Measurements from ENCODE around the gene TMEM50B. TPM values are rescaled to one million over a fixed set of nuclear protein-coding genes. Genes with fewer than 3 reads are reported as not detected.
A peak's percentile ranks its signal among the peaks of the same experiment; 100 is the strongest.

TMEM50B gene
- total RNA-seq, 1 donor from 2014 or later = 31.0 TPM

DNA sequence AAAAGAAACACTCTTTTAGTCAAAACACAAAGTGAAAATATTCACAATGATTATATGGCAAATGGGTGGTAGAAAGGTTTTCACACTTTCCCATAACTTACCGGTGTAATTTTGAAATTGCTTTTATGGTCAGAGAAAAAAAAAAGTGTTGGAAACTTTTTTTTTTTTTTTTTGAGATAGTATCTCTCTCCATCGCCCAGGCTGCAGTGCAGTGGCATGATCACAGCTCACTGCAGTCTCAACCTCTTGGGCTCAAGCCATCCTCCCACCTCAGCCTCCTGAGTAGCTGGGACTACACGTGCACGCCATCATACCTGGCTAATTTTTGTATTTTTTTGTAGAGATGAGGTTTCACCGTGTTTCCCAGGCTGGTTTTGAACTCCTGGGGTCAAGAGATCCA lies 73.3 kb downstream of the TMEM50B start:
- Mint-ChIP-seq H3K27me3 (ENCODE audit: low read depth) (no peaks in the 10 kb centered on the region), H3K4me1 (ENCODE audit: low read depth) (peaks cover 40% of the 10 kb centered on the region), H3K27ac (ENCODE audit: unreplicated experiment) (no peak overlapping the region), H3K9me3 (ENCODE audit: low read depth) (no peaks in the 10 kb centered on the region), H3K4me3 (ENCODE audit: unreplicated experiment) (no peak overlapping the region), H3K36me3 (ENCODE audit: low read depth) (peaks cover 2% of the 10 kb centered on the region)
- DNase-seq (ENCODE audit: low spot score) = no peak
- TF ChIP-seq CTCF (IDR thresholded peaks at IDR 0.05) = no peak

DNA sequence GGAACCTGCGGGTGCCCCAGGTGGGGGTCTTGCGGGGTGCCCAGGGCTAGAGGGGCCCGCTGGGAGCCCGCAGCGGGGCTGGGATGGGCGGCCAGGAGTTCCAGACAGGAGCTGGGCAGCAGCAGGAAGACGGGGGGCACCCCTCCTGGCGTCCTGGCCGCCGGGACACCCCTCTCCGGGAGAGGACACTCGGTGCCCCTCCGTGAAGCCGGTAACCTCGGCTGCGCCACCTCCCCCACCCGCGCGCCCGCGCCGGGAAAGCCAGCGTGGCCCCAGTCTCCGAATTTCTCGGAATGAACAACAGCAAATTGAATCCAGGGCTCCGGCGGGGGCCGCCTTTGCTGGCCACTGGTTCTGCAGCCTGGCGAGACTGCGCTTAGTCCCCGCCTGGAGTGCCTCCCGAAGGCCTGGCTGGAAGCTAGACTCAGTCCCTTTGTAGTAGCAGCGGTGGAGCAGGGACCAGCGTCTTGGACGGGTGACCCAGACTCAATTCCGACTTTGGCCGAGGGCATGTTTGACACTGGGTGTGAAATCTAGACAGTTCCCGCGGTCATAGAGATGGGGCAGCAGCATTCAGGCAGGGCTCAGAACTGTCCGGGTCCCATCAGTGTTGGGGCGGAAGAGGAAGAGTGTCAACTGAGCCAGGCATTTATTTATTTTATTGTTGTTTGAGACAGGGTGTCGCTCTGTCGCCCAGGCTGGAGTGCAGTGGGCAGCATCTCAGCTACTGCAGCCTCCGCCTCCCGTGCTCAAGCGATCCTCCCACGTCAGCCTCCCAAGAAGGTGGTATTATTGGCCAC lies 75.8 kb downstream of the TMEM50B start:
- peak overlapping the region; percentile 92 for H3K27ac Mint-ChIP-seq (ENCODE audit: unreplicated experiment)
- DNase-seq (ENCODE audit: low spot score) = no peak
- peaks cover 50% of the 10 kb centered on the region for H3K4me1 Mint-ChIP-seq (ENCODE audit: low read depth)
- peak; percentile 16 for TF ChIP-seq CTCF (IDR thresholded peaks at IDR 0.05)
- H3K27me3 Mint-ChIP-seq (ENCODE audit: low read depth) = no peaks in the 10 kb centered on the region
- H3K36me3 Mint-ChIP-seq (ENCODE audit: low read depth) = peaks cover 2% of the 10 kb centered on the region
- H3K9me3 Mint-ChIP-seq (ENCODE audit: low read depth) = no peaks in the 10 kb centered on the region
- H3K4me3 Mint-ChIP-seq (ENCODE audit: unreplicated experiment) = peak overlapping the region; percentile 93

- H3K4me3 Mint-ChIP-seq (ENCODE audit: unreplicated experiment) = peak within 1 kb of the TSS; percentile 93
- H3K4me1 Mint-ChIP-seq (ENCODE audit: low read depth) = peaks cover 51% of the 10 kb centered on the region
- H3K9me3 Mint-ChIP-seq (ENCODE audit: low read depth) = no peaks in the 10 kb centered on the region
- DNase-seq (ENCODE audit: low spot score) = no peak
- peaks cover 2% of the 10 kb centered on the region for H3K36me3 Mint-ChIP-seq (ENCODE audit: low read depth)
- no peaks in the 10 kb centered on the region for H3K27me3 Mint-ChIP-seq (ENCODE audit: low read depth)
- no peak for TF ChIP-seq CTCF (IDR thresholded peaks at IDR 0.05)
- H3K27ac Mint-ChIP-seq (ENCODE audit: unreplicated experiment) = peak within 1 kb of the TSS; percentile 92
These were observed 76.5 kb downstream of the TMEM50B start, which contains the start of gene IFNGR2 for GRCh38 chr21:33403128-33403785. Gene IFNGR2, plus strand, starts transcription at chr21:33403413. Its CDS starts 131 bp downstream, at chr21:33403544.

- TF ChIP-seq CTCF (IDR thresholded peaks at IDR 0.05) = no peak
- Mint-ChIP-seq H3K27me3 (ENCODE audit: low read depth) (no peaks in the 10 kb centered on the region), H3K9me3 (ENCODE audit: low read depth) (no peaks in the 10 kb centered on the region), H3K36me3 (ENCODE audit: low read depth) (peaks cover 2% of the 10 kb centered on the region), H3K4me3 (ENCODE audit: unreplicated experiment) (peak overlapping the region; percentile 66), H3K4me1 (ENCODE audit: low read depth) (peaks cover 60% of the 10 kb centered on the region), H3K27ac (ENCODE audit: unreplicated experiment) (peak overlapping the region; percentile 17)
- no peak for DNase-seq (ENCODE audit: low spot score)
These were observed 77.5 kb downstream of the TMEM50B start for GRCh38 chr21:33402001-33402979.

DNA sequence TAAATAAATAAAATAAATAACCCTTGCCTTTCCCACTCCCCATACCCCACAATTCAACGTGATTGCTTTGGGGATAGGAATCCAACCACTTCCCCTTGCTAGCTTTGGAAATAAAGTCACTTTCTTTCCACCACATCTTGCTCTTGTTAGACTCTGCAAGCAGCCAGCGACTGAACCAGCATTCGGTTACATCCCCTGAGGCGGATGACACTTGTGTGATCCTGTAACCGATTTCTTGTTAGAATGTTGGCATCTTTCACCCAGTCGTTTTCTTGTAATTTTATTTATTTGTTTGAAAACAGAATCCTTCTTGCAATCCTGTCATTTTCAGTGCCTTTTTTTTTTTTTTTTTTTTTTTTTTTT lies 78.2 kb downstream of the TMEM50B start:
- no peak for DNase-seq (ENCODE audit: low spot score)
- no peaks in the 10 kb centered on the region for H3K9me3 Mint-ChIP-seq (ENCODE audit: low read depth)
- H3K27me3 Mint-ChIP-seq (ENCODE audit: low read depth) = no peaks in the 10 kb centered on the region
- no peak overlapping the region for H3K4me3 Mint-ChIP-seq (ENCODE audit: unreplicated experiment)
- H3K36me3 Mint-ChIP-seq (ENCODE audit: low read depth) = peaks cover 2% of the 10 kb centered on the region
- H3K27ac Mint-ChIP-seq (ENCODE audit: unreplicated experiment) = no peak overlapping the region
- no peak for TF ChIP-seq CTCF (IDR thresholded peaks at IDR 0.05)
- H3K4me1 Mint-ChIP-seq (ENCODE audit: low read depth) = peaks cover 63% of the 10 kb centered on the region
